Measurements from ENCODE around the gene BNIP5.

The BNIP5 gene

GRCh38 chr6:36330366-36330765 lies 6.3 kb downstream of the BNIP5 start:
- no peak for DNase-seq (ENCODE audit: low read depth, low spot score)
- ChIA-PET POLR2A (no interaction called here), CTCF (interaction anchor here (1.2 to 2.4 kb wide), 3 partner anchors 10 to 30 kb away, joined by 3 to 17 read pairs (median 5); no protein-coding TSS in a partner anchor)
- H3K4me3 ChIP-seq (ENCODE audit: low read depth, low read length): no peak overlapping the region
- no peak for TF ChIP-seq CTCF (IDR thresholded peaks at IDR 0.05; ENCODE audit: insufficient read depth, low read length, missing control alignments)

- POLR2A ChIA-PET: interaction anchor here (0.6 kb wide), 1 partner anchor 20 kb away, joined by 3 read pairs; no protein-coding TSS in a partner anchor
- DNase-seq (ENCODE audit: low read depth, low spot score): no peak
- CTCF ChIA-PET: interaction anchor here (1.1 to 2.4 kb wide), 5 partner anchors 9 to 30 kb away, joined by 3 to 17 read pairs (median 5); no protein-coding TSS in a partner anchor
- H3K4me3 ChIP-seq (ENCODE audit: low read depth, low read length): no peak overlapping the region
- no peak for TF ChIP-seq CTCF (IDR thresholded peaks at IDR 0.05; ENCODE audit: insufficient read depth, low read length, missing control alignments)
Measured at GRCh38 chr6:36329798-36330291, 6.8 kb downstream of the BNIP5 start.

GRCh38 chr6:36328600-36328999 lies 8.1 kb downstream of the BNIP5 start:
- CTCF ChIA-PET: interaction anchor here (1.1 to 5.1 kb wide), 6 partner anchors 11 to 37 kb away, joined by 3 to 36 read pairs (median 4); no protein-coding TSS in a partner anchor
- no peak overlapping the region for H3K4me3 ChIP-seq (ENCODE audit: low read depth, low read length)
- no peak for DNase-seq (ENCODE audit: low read depth, low spot score)
- TF ChIP-seq CTCF (IDR thresholded peaks at IDR 0.05; ENCODE audit: insufficient read depth, low read length, missing control alignments): no peak
- POLR2A ChIA-PET: no interaction called here

GRCh38 chr6:36327919-36328236 lies 8.8 kb downstream of the BNIP5 start:
- DNase-seq (ENCODE audit: low read depth, low spot score): no peak
- H3K4me3 ChIP-seq (ENCODE audit: low read depth, low read length): no peak overlapping the region
- POLR2A ChIA-PET: no interaction called here
- CTCF ChIA-PET: interaction anchor here (1.1 to 5.1 kb wide), 5 partner anchors 13 to 36 kb away, joined by 3 to 36 read pairs (median 5); no protein-coding TSS in a partner anchor
- TF ChIP-seq CTCF (IDR thresholded peaks at IDR 0.05; ENCODE audit: insufficient read depth, low read length, missing control alignments): no peak

- H3K4me3 ChIP-seq (ENCODE audit: low read depth, low read length): no peak overlapping the region
- TF ChIP-seq CTCF (IDR thresholded peaks at IDR 0.05; ENCODE audit: insufficient read depth, low read length, missing control alignments): no peak
- DNase-seq (ENCODE audit: low read depth, low spot score): no peak
- ChIA-PET POLR2A (no interaction called here), CTCF (interaction anchor here (1.1 to 5.1 kb wide), 5 partner anchors 14 to 34 kb away, joined by 5 to 36 read pairs (median 5); no protein-coding TSS in a partner anchor)
Measured at GRCh38 chr6:36327226-36327918, 9.3 kb downstream of the BNIP5 start.

GRCh38 chr6:36326356-36326995 lies 10.2 kb downstream of the BNIP5 start:
- no peak for DNase-seq (ENCODE audit: low read depth, low spot score)
- H3K4me3 ChIP-seq (ENCODE audit: low read depth, low read length): no peak overlapping the region
- TF ChIP-seq CTCF (IDR thresholded peaks at IDR 0.05; ENCODE audit: insufficient read depth, low read length, missing control alignments): no peak
- ChIA-PET CTCF (interaction anchor here (1.3 to 5.1 kb wide), 6 partner anchors 14 to 35 kb away, joined by 3 to 36 read pairs (median 6); no protein-coding TSS in a partner anchor), POLR2A (interaction anchor here (0.8 kb wide), 1 partner anchor 25 kb away, joined by 3 read pairs; no protein-coding TSS in a partner anchor)

All from AG04449 (cell line).